GM23248 (cell line): Measurements from ENCODE around the gene MTHFSD. TPM values are rescaled to one million over a fixed set of nuclear protein-coding genes. Genes with fewer than 3 reads are reported as not detected.
A peak's percentile ranks its signal among the peaks of the same experiment; 100 is the strongest.

ENCODE experiments used
- DNase-seq: peaks from one replicate; pipeline ENCODE4 v3.0.0-alpha.2; 2015
- H2AFZ ChIP-seq: fragments of 200-600 bp; sonication (generic); 2 replicates; pipeline ENCODE4 v1.6.1; 2016; ENCODE audit warnings: antibody characterized with exemption
- H3F3A ChIP-seq: fragments of 200-600 bp; sonication (generic); 2 replicates; pipeline ENCODE4 v1.6.1; 2016; ENCODE audit warnings: mild to moderate bottlenecking, antibody characterized with exemption, mixed run types; ENCODE audit not compliant: insufficient read depth
- H3K27ac ChIP-seq: fragments of 200-600 bp; sonication (generic); 2 replicates; pipeline ENCODE4 v1.5.1; 2016; ENCODE audit warnings: mild to moderate bottlenecking
- H3K27me3 ChIP-seq: fragments of 200-600 bp; sonication (generic); replicated peaks from 2 replicates; pipeline ENCODE4 v1.6.1; 2016; ENCODE audit warnings: mild to moderate bottlenecking; ENCODE audit not compliant: insufficient read depth
- H3K36me3 ChIP-seq: fragments of 200-600 bp; sonication (generic); 2 replicates; pipeline ENCODE4 v1.6.1; 2016; ENCODE audit warnings: low read depth, mild to moderate bottlenecking
- H3K4me1 ChIP-seq: fragments of 200-600 bp; sonication (generic); 2 replicates; pipeline ENCODE4 v1.6.1; 2016; ENCODE audit warnings: mild to moderate bottlenecking; ENCODE audit not compliant: insufficient read depth
- H3K4me2 ChIP-seq: fragments of 200-600 bp; sonication (generic); one replicate; pipeline ENCODE4 v1.6.1; 2016; ENCODE audit warnings: mild to moderate bottlenecking; ENCODE audit not compliant: unreplicated experiment
- H3K4me3 ChIP-seq: fragments of 200-600 bp; sonication (generic); 2 replicates; pipeline ENCODE4 v1.5.1; 2016; ENCODE audit warnings: mild to moderate bottlenecking
- H3K79me2 ChIP-seq: fragments of 200-600 bp; sonication (generic); 2 replicates; pipeline ENCODE4 v1.6.1; 2016; ENCODE audit warnings: mild to moderate bottlenecking; ENCODE audit not compliant: insufficient read depth
- H3K9ac ChIP-seq: fragments of 200-600 bp; sonication (generic); 2 replicates; pipeline ENCODE4 v1.6.1; 2016; ENCODE audit warnings: mild to moderate bottlenecking
- H3K9me2 ChIP-seq: fragments of 200-600 bp; sonication (generic); 2 replicates; pipeline ENCODE4 v1.6.1; 2016; ENCODE audit warnings: mixed run types, mild to moderate bottlenecking, moderate library complexity; ENCODE audit not compliant: insufficient read depth
- H3K9me3 ChIP-seq: fragments of 200-600 bp; sonication (generic); one replicate; pipeline ENCODE4 v1.6.1; 2017; ENCODE audit warnings: low read depth
- H4K20me1 ChIP-seq: fragments of 200-600 bp; sonication (generic); 2 replicates; pipeline ENCODE4 v1.6.0; 2016; ENCODE audit not compliant: insufficient read depth
- EZH2 ChIP-seq: fragments of 200-600 bp; sonication (generic); IDR thresholded peaks from 2 replicates; pipeline ENCODE4 v1.6.1; 2018; ENCODE audit warnings: antibody characterized with exemption, mild to moderate bottlenecking; ENCODE audit not compliant: insufficient read depth, poor library complexity, severe bottlenecking
- EZH2phosphoT487 ChIP-seq: fragments of 200-600 bp; sonication (generic); IDR thresholded peaks from 2 replicates; pipeline ENCODE4 v1.6.1; 2018; ENCODE audit warnings: antibody characterized with exemption, moderate library complexity, mild to moderate bottlenecking, low read depth; ENCODE audit not compliant: insufficient read depth
- WGBS, 2 experiments: methylation state at CpG; one replicate each; pipeline ENCODE4 v1.1.6; 2015 to 2017; ENCODE audit warnings: low lambda C conversion rate in 2 of 2, low coverage in 1 of 2; ENCODE audit errors: missing lambda C conversion rate in 2 of 2; 5-methylcytosine and 5-hydroxymethylcytosine counted together
- in situ Hi-C: fragments of 300-500 bp; cut with MboI; formaldehyde crosslinking; loops from 2 replicates; pipeline ENCODE4 v1.15.0; 2020
- polyA plus RNA-seq: library from polyadenylated mRNA; unstranded; fragments of >200 nt; fragmentation: Nextera tagmentation; extraction: Ambion mirVana; gene quantifications from 2 replicates; pipeline ENCODE4 v1.2.1, GENCODE V29; 2016
- total RNA-seq: library from RNA; depleted of rRNA; stranded (reverse); fragments of >200 nt; shearing (Covaris generic); gene quantifications from 2 replicates; pipeline ENCODE4 v1.2.3, GENCODE V29; 2014

Gene MTHFSD
- total and polyA plus RNA-seq, 2 experiments from 2014 or later = 12.9 to 14.0 TPM

DNA sequence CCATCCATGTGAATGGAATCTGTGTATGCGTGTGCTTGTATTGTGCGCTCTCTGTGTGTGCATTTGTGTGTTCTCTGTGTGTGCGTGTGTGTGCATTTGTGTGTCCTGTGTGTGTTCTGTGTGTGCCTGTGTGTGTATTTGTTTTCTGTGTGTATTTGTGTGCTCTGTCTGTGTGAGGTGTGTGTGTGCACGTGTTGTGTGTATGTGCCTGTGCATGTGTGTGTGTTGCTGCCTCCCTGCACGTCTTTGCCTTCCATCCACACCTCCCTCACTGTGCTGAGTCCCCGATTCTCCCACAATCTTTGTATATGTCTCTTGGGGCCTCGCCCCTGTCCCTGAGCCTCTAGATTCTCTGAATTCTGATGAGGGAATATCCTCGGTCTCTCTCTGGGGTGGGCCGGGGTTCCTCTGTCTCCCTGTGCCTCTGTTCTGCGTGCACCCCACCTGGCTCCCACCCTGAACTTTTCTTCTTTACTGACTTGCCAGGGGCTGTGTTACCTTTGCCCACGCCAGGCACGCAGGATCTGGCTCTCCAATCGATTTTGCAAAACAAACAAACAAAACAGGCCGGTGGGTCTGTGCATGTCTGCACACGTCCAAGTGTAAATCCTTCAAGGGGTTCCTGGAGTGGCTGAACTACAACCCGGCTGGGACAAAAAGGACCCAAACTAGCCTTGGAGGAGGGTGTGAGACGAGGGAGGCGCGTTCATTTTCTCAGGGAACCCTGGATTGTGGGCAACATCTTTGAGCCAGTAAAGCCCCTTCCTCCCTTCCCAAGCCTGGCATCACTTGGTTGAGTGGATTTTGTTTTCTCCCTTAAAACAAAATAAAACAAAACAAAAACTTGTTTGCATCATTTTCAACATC lies 52.8 kb downstream of the MTHFSD start:
- no peaks in the 10 kb centered on the region for H3F3A ChIP-seq
- no peak overlapping the region for H2AFZ ChIP-seq
- WGBS, 2 experiments = 7 to 8% methylated on average over 19 of the region's 19 CpGs
- H4K20me1 ChIP-seq = no peaks in the 10 kb centered on the region
- no peak overlapping the region for H3K9ac ChIP-seq
- in situ Hi-C loops = loop anchor here (25.0 kb wide), 1 partner anchor 665 kb away; no protein-coding TSS in a partner anchor
- DNase-seq = no peak
- H3K9me2 ChIP-seq = no peaks in the 10 kb centered on the region
- no peaks in the 10 kb centered on the region for H3K79me2 ChIP-seq
- no peak overlapping the region for H3K4me3 ChIP-seq
- H3K4me1 ChIP-seq = no peaks in the 10 kb centered on the region
- no peak overlapping the region for H3K27ac ChIP-seq
- H3K4me2 ChIP-seq = no peak overlapping the region
- H3K9me3 ChIP-seq = no peaks in the 10 kb centered on the region
- H3K36me3 ChIP-seq = no peaks in the 10 kb centered on the region
- peaks cover 94% of the 10 kb centered on the region for H3K27me3 ChIP-seq
- no peak for TF ChIP-seq EZH2
- 0 out of 2 replicates have a peak, but pooled peaks have one; percentile 46 for TF ChIP-seq EZH2phosphoT487

DNA sequence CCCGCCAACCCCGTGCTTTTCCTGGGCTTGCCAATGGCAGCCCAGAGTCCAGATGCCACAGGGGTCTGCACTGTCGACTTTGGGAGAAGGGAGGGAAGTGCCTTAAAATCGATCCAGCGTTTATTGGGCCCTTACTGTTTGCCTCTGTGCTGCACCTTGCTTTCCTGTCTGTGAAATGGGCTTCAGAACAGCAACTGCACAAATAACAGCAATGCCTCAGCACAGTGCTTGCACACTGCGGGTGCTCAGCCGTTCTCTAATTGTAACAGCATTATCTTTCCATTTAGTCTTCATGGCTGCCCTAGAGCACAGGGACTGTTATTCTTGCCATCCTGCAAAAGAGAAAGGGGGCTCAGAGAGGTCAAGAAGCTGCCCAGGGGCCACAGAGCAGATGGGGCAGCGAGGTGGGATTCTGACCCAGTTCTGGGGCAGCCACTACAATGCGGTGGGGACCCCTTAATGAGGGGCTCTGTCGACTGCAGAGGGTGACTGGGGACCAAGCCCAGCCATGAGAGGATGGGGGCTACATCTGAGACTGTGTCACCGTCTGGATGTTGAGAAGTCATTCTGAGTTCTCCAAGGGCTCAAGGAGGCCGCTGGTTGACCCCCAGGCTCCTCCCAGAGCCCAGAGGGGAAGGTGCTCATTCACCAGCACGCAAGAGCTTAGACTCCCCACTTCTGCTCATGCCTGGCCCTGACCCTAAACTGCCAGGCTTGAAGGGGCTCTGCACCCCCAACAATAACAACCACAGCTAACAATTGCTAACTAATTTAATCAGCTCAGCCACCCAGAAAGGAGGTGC lies 54.1 kb downstream of the MTHFSD start:
- H3K27ac ChIP-seq = no peak overlapping the region
- no peaks in the 10 kb centered on the region for H3K9me2 ChIP-seq
- no peaks in the 10 kb centered on the region for H3K36me3 ChIP-seq
- H3K4me2 ChIP-seq = no peak overlapping the region
- DNase-seq = no peak
- no peaks in the 10 kb centered on the region for H3K9me3 ChIP-seq
- no peaks in the 10 kb centered on the region for H3K79me2 ChIP-seq
- TF ChIP-seq EZH2phosphoT487 (no peak), EZH2 (no peak)
- H2AFZ ChIP-seq = no peak overlapping the region
- H3K9ac ChIP-seq = no peak overlapping the region
- H3K27me3 ChIP-seq = peaks cover 94% of the 10 kb centered on the region
- no peaks in the 10 kb centered on the region for H3K4me1 ChIP-seq
- in situ Hi-C loops = loop anchor here (25.0 kb wide), 1 partner anchor 664 kb away; no protein-coding TSS in a partner anchor
- no peaks in the 10 kb centered on the region for H4K20me1 ChIP-seq
- WGBS, 2 experiments = 6 to 7% methylated on average over 13 of the region's 13 CpGs
- H3F3A ChIP-seq = no peaks in the 10 kb centered on the region
- H3K4me3 ChIP-seq = no peak overlapping the region

DNA sequence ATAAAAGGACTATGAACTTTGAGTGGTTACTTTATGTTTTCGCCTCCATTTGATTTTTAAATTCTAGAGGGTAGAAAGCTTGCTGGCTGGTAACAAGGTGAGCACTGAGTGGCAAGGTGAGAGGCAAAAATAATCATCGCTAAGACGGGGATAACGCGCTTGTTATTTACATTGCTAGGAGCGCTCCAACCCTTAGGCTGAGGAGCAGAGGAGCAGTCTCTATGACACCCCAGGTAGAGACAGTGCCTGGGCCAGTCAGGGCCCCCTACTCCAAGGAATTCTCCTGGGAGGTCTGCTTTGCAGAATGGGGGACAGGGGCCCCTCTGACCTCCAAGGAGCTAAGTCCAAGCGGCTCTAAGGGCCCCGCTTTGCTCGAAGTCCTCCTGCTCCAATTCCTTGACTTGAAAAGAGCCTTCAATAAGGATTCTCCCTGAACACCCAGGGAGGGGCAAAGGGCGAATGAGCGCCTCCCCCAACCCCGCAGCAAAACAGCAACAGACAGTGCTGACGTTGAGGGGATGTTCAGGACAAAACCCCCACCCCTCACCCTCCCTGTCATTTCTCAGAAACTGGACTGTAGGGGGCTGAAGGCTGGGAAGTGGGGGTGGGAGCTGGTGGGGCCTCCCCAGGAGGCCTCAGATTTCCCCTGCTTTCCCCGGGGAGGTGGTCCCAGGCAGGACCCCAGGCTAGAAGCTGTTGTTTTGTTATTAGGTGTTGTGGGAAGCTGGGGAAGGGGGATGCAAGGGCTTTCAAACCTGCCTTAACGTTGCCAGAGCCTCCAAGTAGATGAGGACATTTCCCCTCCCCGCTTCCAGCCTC lies 54.9 kb downstream of the MTHFSD start:
- WGBS, 2 experiments = 6 to 7% methylated on average over 16 of the region's 16 CpGs
- Histone ChIP-seq H3F3A (no peaks in the 10 kb centered on the region), H3K4me1 (no peaks in the 10 kb centered on the region), H3K9ac (no peak overlapping the region), H4K20me1 (no peaks in the 10 kb centered on the region), H3K9me3 (no peaks in the 10 kb centered on the region), H3K4me2 (no peak overlapping the region), H3K79me2 (no peaks in the 10 kb centered on the region), H3K4me3 (no peak overlapping the region), H3K27ac (no peak overlapping the region), H2AFZ (no peak overlapping the region), H3K9me2 (no peaks in the 10 kb centered on the region), H3K27me3 (peaks cover 97% of the 10 kb centered on the region), H3K36me3 (no peaks in the 10 kb centered on the region)
- in situ Hi-C loops = loop anchor here (25.0 kb wide), 1 partner anchor 663 kb away; no protein-coding TSS in a partner anchor
- DNase-seq = no peak
- peak; percentile 84 for TF ChIP-seq EZH2
- no peak for TF ChIP-seq EZH2phosphoT487

DNA sequence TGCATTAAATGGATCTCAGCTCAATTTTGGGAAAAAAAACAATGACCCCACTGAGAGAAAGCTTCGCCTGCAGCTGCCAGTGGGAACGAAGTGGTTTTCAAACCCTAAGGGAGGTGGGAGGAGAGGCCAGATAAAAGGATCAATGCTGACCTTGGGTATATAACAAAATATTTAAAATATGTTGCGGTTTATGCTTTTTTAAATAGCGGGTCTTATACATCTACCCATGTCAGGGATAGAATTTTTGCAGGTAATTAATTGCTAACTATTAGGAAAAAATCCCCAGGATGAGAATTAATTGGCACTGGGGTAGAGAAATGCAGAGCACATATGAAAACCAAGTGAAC lies 55.6 kb downstream of the MTHFSD start:
- Histone ChIP-seq H3K9me2 (no peaks in the 10 kb centered on the region), H3K27me3 (peaks cover 97% of the 10 kb centered on the region), H3K4me3 (no peak overlapping the region), H3F3A (no peaks in the 10 kb centered on the region), H3K27ac (no peak overlapping the region), H3K79me2 (no peaks in the 10 kb centered on the region), H3K4me2 (no peak overlapping the region), H3K4me1 (no peaks in the 10 kb centered on the region), H3K36me3 (no peaks in the 10 kb centered on the region), H3K9ac (no peak overlapping the region), H2AFZ (no peak overlapping the region), H4K20me1 (no peaks in the 10 kb centered on the region), H3K9me3 (no peaks in the 10 kb centered on the region)
- WGBS, 2 experiments = 23 to 24% methylated on average over 4 of the region's 4 CpGs
- DNase-seq = no peak
- in situ Hi-C loops = no loop called here
- no peak for TF ChIP-seq EZH2phosphoT487
- TF ChIP-seq EZH2 = peak; percentile 86
